ENCODE measurements around the gene RORC. TPM values are rescaled to one million over a fixed set of nuclear protein-coding genes. Genes with fewer than 3 reads are reported as not detected.

The RORC gene
- total RNA-seq, 1 donor from 2014 or later = not detected

DNA sequence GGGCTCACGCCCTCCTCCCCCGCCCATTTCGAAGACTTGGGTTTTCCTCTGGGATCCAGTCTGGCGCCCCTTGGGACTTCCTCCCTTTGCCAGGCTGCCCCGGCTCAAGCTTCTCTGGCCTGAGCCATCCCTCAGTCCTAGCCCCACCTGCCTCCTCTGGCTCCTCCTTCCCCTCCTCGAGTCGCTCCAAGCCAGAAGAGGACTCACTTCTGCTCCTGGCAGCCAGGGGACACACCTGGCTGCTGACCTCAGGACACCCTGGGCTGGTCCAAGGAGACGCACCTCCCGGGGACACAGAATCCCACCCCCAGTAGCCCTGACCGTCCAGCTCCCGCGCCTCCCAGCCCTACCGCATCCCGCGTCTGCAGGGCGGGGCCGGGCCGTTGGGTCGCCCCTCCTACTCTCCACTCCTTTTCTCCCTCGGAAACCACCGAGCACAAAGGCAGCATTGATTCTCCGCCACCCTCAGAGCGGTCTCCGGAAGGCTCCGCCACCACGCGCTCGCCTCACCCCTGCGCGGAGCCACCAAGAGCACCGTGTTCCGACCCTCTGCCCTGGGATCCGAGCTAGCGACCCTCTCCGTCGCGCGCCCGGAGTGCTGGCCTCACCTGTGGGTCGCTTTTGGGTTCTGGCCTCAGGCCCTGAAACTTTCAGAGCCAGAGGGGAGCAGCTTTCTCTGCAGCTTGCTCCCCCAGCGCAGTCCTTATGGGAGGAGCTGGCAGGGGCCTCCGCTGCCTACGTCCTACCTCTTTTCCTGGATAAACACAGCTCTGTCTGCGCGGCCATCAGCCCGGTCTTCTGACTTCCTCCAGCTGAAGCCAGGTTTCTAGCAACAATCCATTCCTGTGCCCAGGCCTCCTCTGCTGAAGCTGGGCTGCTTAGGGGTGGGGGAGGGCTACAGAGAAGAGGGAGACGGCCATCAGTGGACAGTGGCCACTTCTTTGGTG is 8.1 kb upstream of the RORC start, which contains the start of gene C2CD4D:
Gene C2CD4D, minus strand, starts transcription at position 364 of the 947 bp plus-strand sequence. CDS start 831 bp downstream, outside the sequence.
- peak; percentile 37 to 63 for DNase-seq (ENCODE audit: low spot score in 2 of 2, unreplicated experiment in 2 of 2)
- Mint-ChIP-seq H3K4me3 (peak within 1 kb of the TSS; percentile 74), H3K4me1 (peaks cover 32% of the 10 kb centered on the region), H3K36me3 (no peaks in the 10 kb centered on the region), H3K9me3 (no peaks in the 10 kb centered on the region), H3K27me3 (ENCODE audit: low read depth) (peaks cover 56% of the 10 kb centered on the region), H3K27ac (peak within 1 kb of the TSS; percentile 88)
- TF ChIP-seq, protein P1, sequence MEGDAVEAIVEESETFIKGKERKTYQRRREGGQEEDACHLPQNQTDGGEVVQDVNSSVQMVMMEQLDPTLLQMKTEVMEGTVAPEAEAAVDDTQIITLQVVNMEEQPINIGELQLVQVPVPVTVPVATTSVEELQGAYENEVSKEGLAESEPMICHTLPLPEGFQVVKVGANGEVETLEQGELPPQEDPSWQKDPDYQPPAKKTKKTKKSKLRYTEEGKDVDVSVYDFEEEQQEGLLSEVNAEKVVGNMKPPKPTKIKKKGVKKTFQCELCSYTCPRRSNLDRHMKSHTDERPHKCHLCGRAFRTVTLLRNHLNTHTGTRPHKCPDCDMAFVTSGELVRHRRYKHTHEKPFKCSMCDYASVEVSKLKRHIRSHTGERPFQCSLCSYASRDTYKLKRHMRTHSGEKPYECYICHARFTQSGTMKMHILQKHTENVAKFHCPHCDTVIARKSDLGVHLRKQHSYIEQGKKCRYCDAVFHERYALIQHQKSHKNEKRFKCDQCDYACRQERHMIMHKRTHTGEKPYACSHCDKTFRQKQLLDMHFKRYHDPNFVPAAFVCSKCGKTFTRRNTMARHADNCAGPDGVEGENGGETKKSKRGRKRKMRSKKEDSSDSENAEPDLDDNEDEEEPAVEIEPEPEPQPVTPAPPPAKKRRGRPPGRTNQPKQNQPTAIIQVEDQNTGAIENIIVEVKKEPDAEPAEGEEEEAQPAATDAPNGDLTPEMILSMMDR (IDR thresholded peaks at IDR 0.05; ENCODE audit: unreplicated experiment) = no peak

DNA sequence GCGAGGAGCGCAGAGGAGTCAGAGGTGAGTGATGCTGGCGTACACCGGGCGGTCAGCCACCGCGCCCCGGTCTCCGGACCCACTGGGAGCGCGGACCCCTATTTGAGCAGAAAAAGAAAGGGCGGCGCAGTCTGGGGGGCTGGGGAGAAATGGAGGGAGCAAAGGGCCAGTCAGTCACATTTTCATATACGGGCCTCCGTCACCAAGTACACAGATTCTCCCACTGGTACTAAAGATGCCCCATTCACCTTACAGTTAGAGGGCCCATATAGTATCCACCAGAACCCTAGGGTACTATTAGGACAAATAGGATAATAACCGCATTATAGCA is 7.4 kb upstream of the RORC start:
- H3K9me3 Mint-ChIP-seq = no peaks in the 10 kb centered on the region
- no peak for DNase-seq (ENCODE audit: low spot score in 2 of 2, unreplicated experiment in 2 of 2)
- H3K36me3 Mint-ChIP-seq = no peaks in the 10 kb centered on the region
- peak overlapping the region; percentile 74 for H3K4me3 Mint-ChIP-seq
- no peak overlapping the region for H3K27ac Mint-ChIP-seq
- TF ChIP-seq, protein P1 (IDR thresholded peaks at IDR 0.05; ENCODE audit: unreplicated experiment) = no peak
- H3K27me3 Mint-ChIP-seq (ENCODE audit: low read depth) = peaks cover 55% of the 10 kb centered on the region
- peaks cover 32% of the 10 kb centered on the region for H3K4me1 Mint-ChIP-seq

DNA sequence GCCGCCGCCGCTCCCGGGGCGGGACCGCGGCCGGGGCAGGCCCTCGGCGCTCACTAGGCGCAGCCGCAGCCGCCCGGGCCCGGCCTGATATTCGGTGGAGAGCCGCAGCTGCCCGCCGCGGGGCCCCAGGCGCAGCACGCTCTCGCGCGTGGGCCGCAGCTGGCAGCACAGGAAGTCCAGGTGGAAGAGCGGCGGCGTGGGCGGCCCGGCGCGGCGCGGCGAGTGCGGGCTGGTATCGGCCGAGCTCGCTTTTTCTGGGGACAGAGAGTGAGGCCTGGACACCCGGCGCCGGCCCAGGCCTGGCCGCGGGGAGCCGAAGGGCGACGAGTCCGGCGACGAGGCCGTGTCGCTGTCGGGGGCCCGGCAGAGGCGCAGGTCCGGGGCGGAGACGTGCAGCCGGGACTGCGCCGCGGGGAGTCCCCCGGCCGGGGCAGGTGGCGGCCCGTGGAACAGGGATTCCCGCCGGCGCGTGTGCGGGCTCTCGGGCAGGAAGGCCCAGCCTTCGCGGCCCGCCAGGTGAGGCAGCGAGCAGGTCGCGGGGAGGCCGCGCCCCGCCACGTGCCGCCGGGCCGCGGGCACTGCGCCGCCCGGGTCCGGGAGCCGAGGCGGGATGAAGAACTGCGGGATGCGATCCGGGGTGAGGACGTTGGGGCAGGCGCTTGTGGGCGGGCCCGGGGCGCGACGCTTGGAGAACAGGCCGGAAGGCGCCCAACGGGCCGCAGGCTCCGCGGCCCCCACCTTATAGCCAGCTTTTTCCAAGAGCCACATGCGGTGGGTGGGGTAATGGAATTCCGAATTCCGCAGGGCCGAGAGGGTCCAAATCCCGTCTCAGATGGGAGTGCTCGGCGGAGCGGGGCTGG is 6.8 kb upstream of the RORC start:
- Mint-ChIP-seq H3K4me3 (peak overlapping the region; percentile 74), H3K4me1 (peaks cover 32% of the 10 kb centered on the region), H3K36me3 (no peaks in the 10 kb centered on the region), H3K27me3 (ENCODE audit: low read depth) (peaks cover 55% of the 10 kb centered on the region), H3K27ac (no peak overlapping the region), H3K9me3 (no peaks in the 10 kb centered on the region)
- DNase-seq (ENCODE audit: low spot score in 2 of 2, unreplicated experiment in 2 of 2) = no peak
- TF ChIP-seq, protein P1 (IDR thresholded peaks at IDR 0.05; ENCODE audit: unreplicated experiment) = no peak

DNA sequence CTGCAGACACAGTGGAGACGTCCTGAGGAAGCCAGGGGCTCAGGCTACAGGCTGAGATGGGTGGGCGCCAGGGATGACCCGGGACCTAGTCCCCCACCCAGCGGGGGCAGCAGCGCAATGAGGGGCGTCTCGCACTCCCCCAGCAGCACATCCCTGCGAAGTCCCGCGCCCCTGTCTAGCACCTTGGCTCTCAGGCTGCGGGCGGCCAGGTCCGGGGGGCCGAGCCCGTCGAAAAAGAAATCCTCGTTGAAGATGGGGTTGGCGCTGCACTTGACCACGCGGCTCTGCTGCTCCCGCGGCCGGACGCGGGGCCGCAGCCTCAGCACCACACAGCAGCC is 6.3 kb upstream of the RORC start:
- no peak for DNase-seq (ENCODE audit: low spot score in 2 of 2, unreplicated experiment in 2 of 2)
- TF ChIP-seq, protein P1 (IDR thresholded peaks at IDR 0.05; ENCODE audit: unreplicated experiment) = no peak
- peak overlapping the region; percentile 59 for H3K4me3 Mint-ChIP-seq
- H3K27ac Mint-ChIP-seq = peak overlapping the region; percentile 37
- H3K9me3 Mint-ChIP-seq = no peaks in the 10 kb centered on the region
- H3K27me3 Mint-ChIP-seq (ENCODE audit: low read depth) = peaks cover 55% of the 10 kb centered on the region
- H3K36me3 Mint-ChIP-seq = no peaks in the 10 kb centered on the region
- peaks cover 32% of the 10 kb centered on the region for H3K4me1 Mint-ChIP-seq

DNA sequence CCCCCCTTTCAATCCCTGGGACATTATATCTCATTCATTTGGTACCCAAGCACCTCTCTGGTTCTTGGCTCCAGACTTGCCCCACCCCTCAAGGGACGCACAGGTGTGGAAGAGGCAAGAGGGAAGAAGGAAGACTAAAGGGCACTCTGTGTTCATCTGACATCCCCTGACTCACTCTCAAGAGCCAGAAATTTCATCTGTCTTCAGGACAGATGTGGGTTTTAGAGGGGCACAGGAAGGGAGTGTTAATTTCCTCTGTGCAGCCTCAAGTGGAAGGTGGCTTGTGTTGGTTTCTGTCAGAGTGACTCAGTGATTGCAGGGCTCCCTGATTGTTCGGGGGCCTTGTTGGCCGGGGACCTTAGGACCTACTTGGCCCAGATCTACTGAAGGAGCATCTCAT is 5.6 kb upstream of the RORC start:
- H3K4me3 Mint-ChIP-seq = peak overlapping the region; percentile 59
- H3K36me3 Mint-ChIP-seq = no peaks in the 10 kb centered on the region
- peaks cover 32% of the 10 kb centered on the region for H3K4me1 Mint-ChIP-seq
- H3K27me3 Mint-ChIP-seq (ENCODE audit: low read depth) = peaks cover 55% of the 10 kb centered on the region
- no peak for DNase-seq (ENCODE audit: low spot score in 2 of 2, unreplicated experiment in 2 of 2)
- no peaks in the 10 kb centered on the region for H3K9me3 Mint-ChIP-seq
- no peak overlapping the region for H3K27ac Mint-ChIP-seq
- TF ChIP-seq, protein P1 (IDR thresholded peaks at IDR 0.05; ENCODE audit: unreplicated experiment) = no peak
